ENCODE data around the gene JAK3.

- TF ChIP-seq CTCF (IDR thresholded peaks at IDR 0.05) (no peak), POLR2A (IDR thresholded peaks at IDR 0.05) (no peak)
Observed at GRCh38 chr19:17872251-17873001, 24.6 kb upstream of the JAK3 start.

Measured in suprapubic skin (tissue), 3 donors.